Neural cell (in vitro differentiated cells): ENCODE results near the gene HLCS. TPM values are rescaled to one million over a fixed set of nuclear protein-coding genes. Genes with fewer than 3 reads are reported as not detected.

Source experiments
- H2AFZ ChIP-seq: fragments of 200-600, 300-800 bp; sonication (generic), shearing (Covaris generic); 2 replicates; pipeline ENCODE4 v1.6.0; 2014; ENCODE audit warnings: low read depth, mild to moderate bottlenecking, antibody characterized with exemption, low read length, moderate library complexity
- H3F3A ChIP-seq: fragments of 200-600 bp; shearing (Covaris generic); 2 replicates; pipeline ENCODE4 v1.6.1; 2016; ENCODE audit warnings: mild to moderate bottlenecking, moderate library complexity, mixed read lengths, antibody characterized with exemption, low read length; ENCODE audit not compliant: insufficient read depth, poor library complexity, severe bottlenecking
- H3K27ac ChIP-seq: fragments of 200-600, 300-800 bp; sonication (generic), shearing (Covaris generic); 2 replicates; pipeline ENCODE4 v1.5.1; 2014; ENCODE audit warnings: mild to moderate bottlenecking, low read length, moderate library complexity
- H3K27me3 ChIP-seq: fragments of 300-800, 200-600 bp; sonication (generic), shearing (Covaris generic); 2 replicates; pipeline ENCODE4 v1.6.0; 2014; ENCODE audit warnings: mild to moderate bottlenecking, low read depth, low read length, moderate library complexity; ENCODE audit not compliant: insufficient read depth
- H3K36me3 ChIP-seq: fragments of 300-800, 200-600 bp; sonication (generic), shearing (Covaris generic); 2 replicates; pipeline ENCODE4 v1.5.1; 2014; ENCODE audit warnings: mild to moderate bottlenecking, antibody characterized with exemption, low read length, moderate library complexity; ENCODE audit not compliant: insufficient read depth
- H3K4me2 ChIP-seq: fragments of 300-800, 200-600 bp; sonication (generic), shearing (Covaris generic); 2 replicates; pipeline ENCODE4 v1.6.0; 2014; ENCODE audit warnings: mild to moderate bottlenecking, low read length
- H3K4me3 ChIP-seq: fragments of 300-800, 200-600 bp; sonication (generic), shearing (Covaris generic); 2 replicates; pipeline ENCODE4 v1.5.1; 2014; ENCODE audit warnings: mild to moderate bottlenecking, low read length, moderate library complexity
- H3K79me2 ChIP-seq: fragments of 200-600 bp; shearing (Covaris generic); replicated peaks from 2 replicates; pipeline ENCODE4 v1.6.0; 2014; ENCODE audit warnings: mild to moderate bottlenecking, low read length, moderate library complexity; ENCODE audit not compliant: insufficient read depth
- H3K9ac ChIP-seq: fragments of 300-800, 200-600 bp; sonication (generic), shearing (Covaris generic); 2 replicates; pipeline ENCODE4 v1.6.1; 2016; ENCODE audit warnings: mild to moderate bottlenecking, low read length, mixed read lengths
- H3K9me2 ChIP-seq: fragments of 200-600 bp; shearing (Covaris generic); 2 replicates; pipeline ENCODE4 v1.6.1; 2016; ENCODE audit warnings: mild to moderate bottlenecking, low read length, mixed read lengths; ENCODE audit not compliant: insufficient read depth
- H3K9me3 ChIP-seq: fragments of 200-600, 300-800 bp; sonication (generic), shearing (Covaris generic); 2 replicates; pipeline ENCODE4 v1.6.1; 2016; ENCODE audit warnings: mild to moderate bottlenecking, mixed run types, low read length, moderate library complexity, mixed read lengths
- H4K20me1 ChIP-seq: fragments of 200-600 bp; shearing (Covaris generic); 2 replicates; pipeline ENCODE4 v1.6.1; 2016; ENCODE audit warnings: mild to moderate bottlenecking, mixed run types; ENCODE audit not compliant: insufficient read depth
- EZH2 ChIP-seq: fragments of 200-600, 300-800 bp; shearing (Covaris generic), sonication (generic); IDR thresholded peaks from 2 replicates; pipeline ENCODE4 v1.6.1; 2014; ENCODE audit warnings: antibody characterized with exemption, low read length, borderline replicate concordance, mild to moderate bottlenecking; ENCODE audit not compliant: insufficient read depth, poor library complexity, severe bottlenecking
- MXI1 ChIP-seq: fragments of 450-650 bp; conservative IDR thresholded peaks from 2 replicates; pipeline ENCODE4 v1.6.1; 2014; ENCODE audit warnings: antibody characterized with exemption, mild to moderate bottlenecking; ENCODE audit not compliant: poor library complexity, severe bottlenecking
- RAD21 ChIP-seq: fragments of 450-650 bp; conservative IDR thresholded peaks from 2 replicates; pipeline ENCODE4 v1.6.1; 2014; ENCODE audit warnings: antibody characterized with exemption, mild to moderate bottlenecking, moderate library complexity
- REST ChIP-seq: IDR thresholded peaks from 2 replicates; pipeline ENCODE4 v1.6.1; 2012; ENCODE audit warnings: borderline replicate concordance
- SMC3 ChIP-seq: fragments of 450-650 bp; conservative IDR thresholded peaks from 2 replicates; pipeline ENCODE4 v1.6.1; 2014; ENCODE audit warnings: antibody characterized with exemption, mild to moderate bottlenecking, moderate library complexity; ENCODE audit not compliant: poor library complexity
- TAF1 ChIP-seq: IDR thresholded peaks from 2 replicates; pipeline ENCODE4 v1.6.1; 2012; ENCODE audit warnings: low read depth
- polyA plus RNA-seq: library from polyadenylated mRNA; depleted of rRNA; stranded (reverse); fragments of >200 nt; gene quantifications from 2 replicates; pipeline ENCODE4 v1.2.3, GENCODE V29; 2014
- TF ChIP-seq, protein P1 (sequence below): fragments of 450-650 bp; IDR thresholded peaks from 2 replicates; pipeline ENCODE4 v1.5.1; 2014; ENCODE audit warnings: antibody characterized with exemption, mild to moderate bottlenecking, moderate library complexity; ENCODE audit not compliant: poor library complexity, severe bottlenecking

Gene HLCS
- polyA plus RNA-seq, 1 donor from 2014 or later: 12.1 TPM

- Histone ChIP-seq H3K9ac (no peak overlapping the region), H3K27me3 (no peaks in the 10 kb centered on the region), H3K9me2 (no peaks in the 10 kb centered on the region), H3K79me2 (no peaks in the 10 kb centered on the region), H3F3A (peaks cover 5% of the 10 kb centered on the region), H3K27ac (no peak overlapping the region), H3K36me3 (no peaks in the 10 kb centered on the region), H2AFZ (no peak overlapping the region), H4K20me1 (no peaks in the 10 kb centered on the region), H3K4me2 (no peak overlapping the region), H3K9me3 (no peaks in the 10 kb centered on the region), H3K4me3 (no peak overlapping the region)
- TF ChIP-seq MXI1 (no peak), SMC3 (no peak), EZH2 (no peak), RAD21 (no peak), REST (no peak), TAF1 (no peak)
Measured at GRCh38 chr21:36968414-36968813, 1.9 kb upstream of the HLCS start.

GRCh38 chr21:36966821-36967768, 626 bp upstream of the HLCS start:
- H3K27ac ChIP-seq: peak overlapping the region; percentile 58
- no peaks in the 10 kb centered on the region for H3K27me3 ChIP-seq

More at GRCh38 chr21:36966821-36967768, 626 bp upstream of the HLCS start:
- Histone ChIP-seq H4K20me1 (no peaks in the 10 kb centered on the region), H2AFZ (peak overlapping the region; percentile 51), H3K4me3 (peak overlapping the region; percentile 66), H3K79me2 (no peaks in the 10 kb centered on the region), H3K4me2 (peak overlapping the region; percentile 67), H3K9ac (peak overlapping the region; percentile 72), H3F3A (peaks cover 5% of the 10 kb centered on the region), H3K9me3 (no peaks in the 10 kb centered on the region), H3K9me2 (no peaks in the 10 kb centered on the region), H3K36me3 (no peaks in the 10 kb centered on the region)
- TF ChIP-seq RAD21: no peak
- TF ChIP-seq, protein P1, sequence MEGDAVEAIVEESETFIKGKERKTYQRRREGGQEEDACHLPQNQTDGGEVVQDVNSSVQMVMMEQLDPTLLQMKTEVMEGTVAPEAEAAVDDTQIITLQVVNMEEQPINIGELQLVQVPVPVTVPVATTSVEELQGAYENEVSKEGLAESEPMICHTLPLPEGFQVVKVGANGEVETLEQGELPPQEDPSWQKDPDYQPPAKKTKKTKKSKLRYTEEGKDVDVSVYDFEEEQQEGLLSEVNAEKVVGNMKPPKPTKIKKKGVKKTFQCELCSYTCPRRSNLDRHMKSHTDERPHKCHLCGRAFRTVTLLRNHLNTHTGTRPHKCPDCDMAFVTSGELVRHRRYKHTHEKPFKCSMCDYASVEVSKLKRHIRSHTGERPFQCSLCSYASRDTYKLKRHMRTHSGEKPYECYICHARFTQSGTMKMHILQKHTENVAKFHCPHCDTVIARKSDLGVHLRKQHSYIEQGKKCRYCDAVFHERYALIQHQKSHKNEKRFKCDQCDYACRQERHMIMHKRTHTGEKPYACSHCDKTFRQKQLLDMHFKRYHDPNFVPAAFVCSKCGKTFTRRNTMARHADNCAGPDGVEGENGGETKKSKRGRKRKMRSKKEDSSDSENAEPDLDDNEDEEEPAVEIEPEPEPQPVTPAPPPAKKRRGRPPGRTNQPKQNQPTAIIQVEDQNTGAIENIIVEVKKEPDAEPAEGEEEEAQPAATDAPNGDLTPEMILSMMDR: no peak
